ENCODE data around the gene PAGE4.

PAGE4 gene

GRCh38 chrX:49829016-49829415 lies at the start of gene PAGE4:
Gene PAGE4 (plus strand): TSS chrX:49829303. CDS start chrX:49830429, 1,126 bp downstream.
- no peaks in the 10 kb centered on the region for H3K27me3 ChIP-seq (ENCODE audit: insufficient read depth, poor library complexity, severe bottlenecking)
- no peak for ATAC-seq (ENCODE audit: low read depth)

DNA sequence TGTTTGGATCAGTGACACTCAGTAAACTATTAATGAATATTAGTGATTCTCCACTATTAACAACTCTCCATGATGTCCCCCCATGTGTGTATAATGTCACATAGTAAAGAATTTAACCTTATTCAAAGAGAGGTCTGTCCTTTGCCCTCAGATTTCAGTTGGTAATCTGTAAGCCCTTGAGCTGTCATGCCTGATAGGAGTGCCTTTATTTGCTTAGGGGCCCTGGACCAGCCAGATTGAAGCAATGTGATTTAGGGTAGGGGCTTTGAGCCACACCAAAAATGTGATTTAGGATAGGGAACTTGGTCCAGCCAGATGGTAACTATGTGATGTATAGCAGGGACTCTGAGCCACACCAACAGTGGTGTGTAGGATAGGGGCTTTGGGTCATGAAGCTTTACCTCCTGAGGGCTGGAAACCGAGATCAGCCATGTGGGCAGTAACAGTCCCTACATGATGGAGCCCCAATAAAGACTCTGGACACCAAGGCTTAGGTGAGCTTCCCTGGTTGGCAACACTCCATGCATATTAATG lies 44.3 kb upstream of the PAGE4 start:
- Histone ChIP-seq H3K27ac (ENCODE audit: poor library complexity, severe bottlenecking) (no peak overlapping the region), H3K36me3 (ENCODE audit: low read depth) (no peaks in the 10 kb centered on the region), H3K4me3 (ENCODE audit: severe bottlenecking) (no peak overlapping the region), H3K9me3 (ENCODE audit: severe bottlenecking) (no peaks in the 10 kb centered on the region), H3K4me1 (ENCODE audit: insufficient read depth, poor library complexity, severe bottlenecking) (no peaks in the 10 kb centered on the region), H3K27me3 (ENCODE audit: insufficient read depth, poor library complexity, severe bottlenecking) (no peaks in the 10 kb centered on the region)
- DNase-seq (ENCODE audit: low spot score), result no peak
- ATAC-seq (ENCODE audit: low read depth), result no peak
- TF ChIP-seq CTCF (IDR thresholded peaks at IDR 0.05; ENCODE audit: poor library complexity, severe bottlenecking), result no peak

More at GRCh38 chrX:49829016-49829415, at the start of gene PAGE4:
- H3K4me3 ChIP-seq (ENCODE audit: severe bottlenecking), result no peak within 1 kb of the TSS
- no peak for DNase-seq (ENCODE audit: low spot score)
- H3K27ac ChIP-seq (ENCODE audit: poor library complexity, severe bottlenecking), result no peak within 1 kb of the TSS
- no peaks in the 10 kb centered on the region for H3K9me3 ChIP-seq (ENCODE audit: severe bottlenecking)
- TF ChIP-seq CTCF (IDR thresholded peaks at IDR 0.05; ENCODE audit: poor library complexity, severe bottlenecking), result no peak
- H3K36me3 ChIP-seq (ENCODE audit: low read depth), result no peaks in the 10 kb centered on the region
- no peaks in the 10 kb centered on the region for H3K4me1 ChIP-seq (ENCODE audit: insufficient read depth, poor library complexity, severe bottlenecking)

DNA sequence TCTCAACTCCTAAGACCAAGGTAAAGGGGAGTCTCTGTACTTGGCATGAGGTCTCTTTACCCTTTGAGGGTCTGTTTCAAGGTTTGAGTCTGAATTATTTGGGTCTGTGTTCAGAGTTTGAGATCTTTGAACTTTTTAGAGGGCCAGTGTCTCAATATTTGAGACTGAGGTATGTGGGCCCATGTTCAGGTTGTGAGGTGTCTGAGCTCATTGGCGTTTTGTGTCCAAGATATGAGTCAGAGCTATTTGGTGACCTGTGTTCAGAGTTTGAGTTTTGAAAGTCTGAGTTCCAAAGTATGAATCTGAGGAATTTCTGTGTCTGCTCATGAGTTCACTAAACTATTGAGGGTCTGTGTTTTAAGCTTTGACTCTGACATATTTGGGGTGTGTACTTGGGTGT lies 36.7 kb upstream of the PAGE4 start:
- Histone ChIP-seq H3K4me1 (ENCODE audit: insufficient read depth, poor library complexity, severe bottlenecking) (no peaks in the 10 kb centered on the region), H3K9me3 (ENCODE audit: severe bottlenecking) (no peaks in the 10 kb centered on the region), H3K36me3 (ENCODE audit: low read depth) (no peaks in the 10 kb centered on the region), H3K27ac (ENCODE audit: poor library complexity, severe bottlenecking) (no peak overlapping the region), H3K27me3 (ENCODE audit: insufficient read depth, poor library complexity, severe bottlenecking) (no peaks in the 10 kb centered on the region), H3K4me3 (ENCODE audit: severe bottlenecking) (no peak overlapping the region)
- ATAC-seq (ENCODE audit: low read depth), result no peak
- no peak for DNase-seq (ENCODE audit: low spot score)
- no peak for TF ChIP-seq CTCF (IDR thresholded peaks at IDR 0.05; ENCODE audit: poor library complexity, severe bottlenecking)

DNA sequence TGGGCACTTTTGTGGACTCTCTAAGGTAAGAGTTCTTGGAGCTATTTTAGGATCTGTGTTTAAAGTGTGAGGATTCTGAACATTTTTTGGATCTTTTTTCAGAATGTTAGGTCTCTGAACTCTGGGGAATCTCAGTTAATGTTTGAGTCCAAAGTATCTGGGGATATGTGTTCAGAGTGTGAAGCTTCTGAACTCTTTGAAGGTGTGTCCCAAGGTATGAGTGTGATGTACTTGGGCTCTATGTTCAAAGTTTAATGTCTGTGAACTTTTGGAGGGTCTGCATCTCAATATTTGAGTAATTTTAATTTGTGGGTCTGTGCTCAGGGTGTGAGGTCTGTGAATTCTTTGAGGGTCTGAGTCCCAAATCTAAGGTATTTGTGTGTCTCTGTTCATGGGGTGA lies 35.4 kb upstream of the PAGE4 start:
- ATAC-seq (ENCODE audit: low read depth), result no peak
- Histone ChIP-seq H3K4me3 (ENCODE audit: severe bottlenecking) (no peak overlapping the region), H3K36me3 (ENCODE audit: low read depth) (no peaks in the 10 kb centered on the region), H3K4me1 (ENCODE audit: insufficient read depth, poor library complexity, severe bottlenecking) (no peaks in the 10 kb centered on the region), H3K27me3 (ENCODE audit: insufficient read depth, poor library complexity, severe bottlenecking) (no peaks in the 10 kb centered on the region), H3K9me3 (ENCODE audit: severe bottlenecking) (no peaks in the 10 kb centered on the region), H3K27ac (ENCODE audit: poor library complexity, severe bottlenecking) (no peak overlapping the region)
- no peak for TF ChIP-seq CTCF (IDR thresholded peaks at IDR 0.05; ENCODE audit: poor library complexity, severe bottlenecking)
- DNase-seq (ENCODE audit: low spot score), result no peak

- TF ChIP-seq CTCF (IDR thresholded peaks at IDR 0.05; ENCODE audit: poor library complexity, severe bottlenecking), result no peak
- ATAC-seq (ENCODE audit: low read depth) (no peak), DNase-seq (ENCODE audit: low spot score) (no peak)
- H3K27me3 ChIP-seq (ENCODE audit: insufficient read depth, poor library complexity, severe bottlenecking), result no peaks in the 10 kb centered on the region
- H3K36me3 ChIP-seq (ENCODE audit: low read depth), result no peaks in the 10 kb centered on the region
- no peak overlapping the region for H3K27ac ChIP-seq (ENCODE audit: poor library complexity, severe bottlenecking)
- H3K4me1 ChIP-seq (ENCODE audit: insufficient read depth, poor library complexity, severe bottlenecking), result no peaks in the 10 kb centered on the region
- H3K4me3 ChIP-seq (ENCODE audit: severe bottlenecking), result no peak overlapping the region
- no peaks in the 10 kb centered on the region for H3K9me3 ChIP-seq (ENCODE audit: severe bottlenecking)
Measured at GRCh38 chrX:49799828-49800227, 29.3 kb upstream of the PAGE4 start.

Measured in RWPE2 (cell line).